Activated CD4-positive, alpha-beta T cell treated with anti-CD3 and anti-CD28 coated beads for 48 hours (primary cell): ENCODE measurements around the gene RABL2A.
"Not testable (repeated sequence)": the region's sequence is repeated elsewhere in the genome, so short reads cannot be mapped to it uniquely, and the experiment has no call there.

Experiments
- DNase-seq: peaks from one replicate; pipeline ENCODE4 v3.0.0-alpha.2; 2020

RABL2A gene

DNA sequence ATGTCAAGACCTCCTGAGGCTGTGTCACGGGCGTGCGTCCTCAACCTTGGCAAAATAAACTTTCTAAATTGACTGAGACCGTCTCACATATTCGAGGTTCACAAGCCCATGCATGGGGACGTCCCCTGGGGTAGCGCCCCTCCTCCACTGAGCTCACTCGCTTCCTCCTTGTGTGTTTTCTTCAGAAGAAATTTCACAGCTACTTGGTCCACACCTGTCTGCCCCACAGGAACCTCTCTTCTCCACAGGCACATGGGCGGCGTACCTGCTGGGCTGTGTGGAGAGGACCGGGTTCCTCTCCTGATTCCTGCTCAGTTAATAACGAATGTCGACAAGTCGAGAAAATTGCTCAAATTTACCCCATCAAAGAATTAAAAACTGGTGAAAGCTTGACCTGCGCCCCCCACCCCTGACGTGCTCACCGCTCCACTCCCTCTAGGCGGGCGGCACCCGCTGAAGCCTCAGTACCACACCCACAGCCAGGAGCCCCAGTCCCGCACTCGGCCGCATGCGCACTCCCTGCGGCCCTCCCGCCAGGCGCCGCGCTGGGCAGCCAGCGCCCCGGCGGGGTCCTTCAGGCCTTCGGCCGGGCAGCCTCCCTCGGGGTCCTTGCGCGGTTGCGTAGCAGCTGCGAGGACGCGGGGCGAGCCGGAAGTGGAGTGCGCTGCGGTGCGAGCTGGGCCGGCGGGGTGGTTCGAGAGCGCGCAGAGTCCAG is at the start of gene RABL2A:
TSS of gene RABL2A (plus strand) at position 651 of the 715 bp plus-strand sequence. CDS start 1,341 bp downstream, outside the sequence.
- DNase-seq, result peak; percentile 89

DNA sequence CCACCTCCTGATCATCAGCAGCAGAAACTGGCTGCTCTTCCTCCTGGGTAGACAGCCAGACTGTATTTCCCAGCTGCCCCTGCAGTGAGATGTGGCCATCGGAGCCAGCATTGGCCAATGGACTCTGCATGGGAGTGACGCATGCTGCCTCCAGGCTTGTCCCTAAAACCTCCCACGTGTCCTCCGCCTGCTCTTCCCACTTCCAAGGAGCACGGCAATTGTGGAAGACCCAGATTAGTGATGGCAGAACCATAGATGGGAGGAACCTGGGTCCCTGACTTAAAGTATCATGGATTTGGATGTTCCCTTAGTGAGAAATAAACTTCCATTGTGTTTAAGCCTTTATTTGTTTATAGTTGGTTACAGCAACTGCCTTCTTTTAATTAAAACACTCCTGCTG is 48.6 kb upstream of the RABL2A start:
- DNase-seq, result not testable (repeated sequence)

GRCh38 chr2:113582473-113582872 is 44.6 kb upstream of the RABL2A start:
- not testable (repeated sequence) for DNase-seq

DNA sequence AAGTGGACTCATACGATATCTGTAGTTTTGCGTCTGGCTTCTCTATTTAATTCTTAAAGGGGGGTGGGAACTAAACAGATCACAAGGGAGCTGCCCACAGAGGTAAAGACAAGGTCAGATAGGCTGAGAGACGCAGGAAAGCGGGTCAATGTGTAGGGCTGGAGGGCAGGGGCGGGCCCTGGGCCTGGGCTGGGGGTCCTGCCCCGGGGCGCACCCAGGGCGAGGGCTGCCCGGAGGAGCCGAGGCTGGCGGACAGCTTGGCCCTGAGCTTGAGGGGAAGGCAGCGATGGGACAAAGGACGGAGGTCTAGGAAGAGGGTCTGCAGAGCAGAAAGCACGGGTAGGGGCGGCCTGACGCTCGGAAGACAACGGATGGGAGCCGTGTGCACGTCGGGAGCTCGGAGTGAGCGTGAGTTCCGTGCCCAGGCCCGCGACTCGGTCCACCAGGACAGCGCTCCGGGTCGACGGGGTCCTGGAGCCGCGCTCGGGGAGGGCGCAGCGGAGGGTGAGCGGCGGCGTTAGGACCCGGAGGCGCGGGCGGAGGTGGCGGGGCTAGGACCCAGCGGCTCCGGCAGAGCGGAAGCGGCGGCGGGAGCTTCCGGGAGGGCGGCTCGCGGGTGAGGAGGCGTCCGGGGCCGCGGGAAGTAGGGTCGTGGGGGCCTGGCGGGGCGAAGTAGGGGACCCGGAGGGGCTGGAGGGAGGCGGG is 43.4 kb upstream of the RABL2A start:
- peak; percentile 87 for DNase-seq

DNA sequence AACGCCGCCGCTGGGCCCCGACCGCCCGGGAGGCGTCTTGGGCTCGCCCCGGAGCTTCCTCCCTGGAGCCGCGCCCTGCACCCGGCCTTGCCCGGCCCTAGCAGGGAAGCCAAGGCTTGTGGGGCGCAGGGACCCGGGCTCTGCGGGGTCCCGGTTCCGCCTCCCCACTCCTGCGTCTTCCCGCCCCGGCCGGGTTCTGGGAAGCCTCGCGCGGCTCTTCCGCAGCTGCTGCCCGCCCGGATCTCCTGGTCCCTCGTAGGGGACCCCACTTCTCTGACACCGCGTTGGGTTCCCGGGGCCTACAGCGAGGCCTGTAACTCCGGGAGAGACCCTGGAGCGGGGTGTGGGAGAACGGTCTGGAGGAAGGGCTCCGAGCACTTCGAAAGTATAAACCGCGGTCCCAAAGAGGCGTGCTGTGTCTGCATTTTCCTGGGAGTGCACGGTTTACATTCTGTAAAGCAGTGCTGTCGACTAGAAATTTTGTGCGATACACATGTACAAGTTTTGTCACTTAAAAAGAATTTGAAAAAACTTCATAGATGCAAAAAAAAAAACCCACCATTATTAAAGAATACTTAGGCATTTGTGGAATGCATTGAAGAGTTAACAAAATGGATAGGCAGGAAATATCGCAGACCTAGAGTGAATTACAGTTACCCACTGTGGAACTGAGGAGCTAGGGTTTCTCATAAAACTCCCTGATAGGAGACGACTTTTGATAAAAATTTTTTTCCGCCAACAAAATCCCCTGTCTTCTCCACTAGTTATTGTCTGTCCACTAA is 42.6 kb upstream of the RABL2A start:
- peak; percentile 35 for DNase-seq

DNA sequence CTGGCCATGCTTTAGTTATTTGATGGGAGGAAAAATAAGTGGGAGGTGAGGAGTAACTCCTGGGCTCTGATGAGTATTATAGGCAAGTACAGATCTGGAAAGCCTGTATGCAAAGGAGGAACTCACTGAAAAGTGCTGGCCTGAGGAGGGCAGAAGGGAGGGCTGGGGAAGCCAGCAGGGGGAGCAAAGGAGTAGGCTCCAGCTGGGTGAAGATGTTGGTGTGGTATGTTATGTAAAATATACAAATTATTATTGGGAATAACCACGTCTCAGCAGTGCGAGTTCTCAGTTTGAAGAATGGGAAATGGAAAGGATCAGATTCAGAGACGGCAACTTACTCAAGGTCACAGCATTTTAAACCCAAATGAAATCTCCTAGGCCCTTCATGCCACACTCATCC is 39.9 kb upstream of the RABL2A start:
- peak; percentile 75 for DNase-seq

DNA sequence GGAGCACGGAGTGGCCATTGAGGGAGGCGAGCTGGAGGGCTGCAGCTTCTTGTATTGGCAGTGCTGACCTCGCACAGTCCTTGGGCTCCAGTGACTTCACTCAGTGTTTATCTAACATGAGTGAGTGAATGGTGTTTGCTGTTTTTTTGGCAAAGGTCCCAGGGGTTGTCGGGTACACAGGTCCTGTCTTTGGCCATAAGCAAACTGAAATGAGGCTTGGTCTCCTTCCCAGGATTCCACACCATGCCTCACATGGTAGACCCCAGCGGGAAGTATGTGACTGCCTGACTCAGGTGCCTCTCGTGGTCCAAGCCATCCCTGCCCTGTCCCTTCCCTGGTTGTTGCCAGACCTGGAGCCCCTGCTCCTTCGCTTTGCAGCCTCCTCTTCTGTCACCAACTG is 37.5 kb upstream of the RABL2A start:
- DNase-seq, result not testable (repeated sequence)

- DNase-seq, result not testable (repeated sequence)
These were observed 35.1 kb upstream of the RABL2A start for GRCh38 chr2:113591926-113592325.

DNA sequence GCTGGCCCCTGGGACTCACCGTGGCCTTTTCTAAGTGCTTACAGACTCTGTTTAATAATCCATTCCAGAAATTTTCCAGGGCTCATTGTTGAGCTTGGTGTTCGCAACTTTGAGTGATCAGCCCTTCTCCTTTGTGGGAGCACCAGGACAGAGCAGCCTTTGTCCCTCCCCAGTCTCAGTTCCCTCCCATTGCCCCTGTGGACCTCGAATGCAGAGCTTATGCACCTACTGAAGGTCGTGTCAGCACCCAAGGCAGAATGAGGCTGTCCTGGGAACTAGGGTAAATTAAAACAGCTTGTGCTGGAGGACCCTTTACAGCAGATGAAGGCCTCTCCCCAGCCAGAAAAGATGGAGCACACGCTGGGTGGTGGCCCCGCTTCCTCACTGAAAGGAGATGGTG is 33.8 kb upstream of the RABL2A start:
- DNase-seq, result not testable (repeated sequence)

DNA sequence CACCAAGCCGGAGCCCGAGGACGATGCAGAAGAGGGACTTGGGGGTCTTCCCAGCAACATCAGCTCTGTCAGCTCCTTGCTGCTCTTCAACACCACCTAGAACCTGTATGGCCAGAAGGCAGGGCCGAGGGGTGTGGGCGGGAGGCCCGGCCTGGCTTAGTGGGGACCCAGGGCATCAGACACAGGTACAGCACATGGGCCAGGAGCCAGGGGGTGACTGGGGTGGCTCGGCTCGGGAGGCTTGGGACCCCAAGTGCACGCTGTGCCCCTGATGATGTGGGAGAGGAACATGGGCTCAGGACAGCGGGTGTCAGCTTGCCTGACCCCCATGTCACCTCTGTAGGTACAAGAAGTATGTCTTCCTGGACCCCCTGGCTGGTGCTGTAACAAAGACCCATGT is 31.3 kb upstream of the RABL2A start:
- DNase-seq, result not testable (repeated sequence)

GRCh38 chr2:113597164-113597563 is 29.9 kb upstream of the RABL2A start:
- not testable (repeated sequence) for DNase-seq

GRCh38 chr2:113597572-113597971 is 29.5 kb upstream of the RABL2A start:
- not testable (repeated sequence) for DNase-seq

- not testable (repeated sequence) for DNase-seq
These were observed 28.9 kb upstream of the RABL2A start for GRCh38 chr2:113598180-113598579.

- not testable (repeated sequence) for DNase-seq
These were observed 28.3 kb upstream of the RABL2A start for GRCh38 chr2:113598738-113599137.

- not testable (repeated sequence) for DNase-seq
These were observed 27.9 kb upstream of the RABL2A start for GRCh38 chr2:113599208-113599607.

GRCh38 chr2:113602040-113602769 is 24.9 kb upstream of the RABL2A start:
- peak; percentile 85 for DNase-seq

DNA sequence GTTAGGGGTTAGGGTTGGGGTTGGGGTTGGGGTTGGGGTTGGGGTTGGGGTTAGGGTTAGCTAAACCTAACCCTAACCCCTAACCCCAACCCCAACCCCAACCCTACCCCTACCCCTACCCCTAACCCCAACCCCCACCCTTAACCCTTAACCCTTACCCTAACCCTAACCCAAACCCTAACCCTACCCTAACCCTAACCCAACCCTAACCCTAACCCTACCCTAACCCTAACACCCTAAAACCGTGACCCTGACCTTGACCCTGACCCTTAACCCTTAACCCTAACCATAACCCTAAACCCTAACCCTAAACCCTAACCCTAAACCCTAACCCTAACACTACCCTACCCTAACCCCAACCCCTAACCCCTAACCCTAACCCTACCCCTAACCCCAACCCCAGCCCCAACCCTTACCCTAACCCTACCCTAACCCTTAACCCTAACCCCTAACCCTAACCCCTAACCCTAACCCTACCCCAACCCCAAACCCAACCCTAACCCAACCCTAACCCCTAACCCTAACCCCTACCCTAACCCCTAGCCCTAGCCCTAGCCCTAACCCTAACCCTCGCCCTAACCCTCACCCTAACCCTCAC is 24.1 kb upstream of the RABL2A start:
- DNase-seq, result no peak

DNA sequence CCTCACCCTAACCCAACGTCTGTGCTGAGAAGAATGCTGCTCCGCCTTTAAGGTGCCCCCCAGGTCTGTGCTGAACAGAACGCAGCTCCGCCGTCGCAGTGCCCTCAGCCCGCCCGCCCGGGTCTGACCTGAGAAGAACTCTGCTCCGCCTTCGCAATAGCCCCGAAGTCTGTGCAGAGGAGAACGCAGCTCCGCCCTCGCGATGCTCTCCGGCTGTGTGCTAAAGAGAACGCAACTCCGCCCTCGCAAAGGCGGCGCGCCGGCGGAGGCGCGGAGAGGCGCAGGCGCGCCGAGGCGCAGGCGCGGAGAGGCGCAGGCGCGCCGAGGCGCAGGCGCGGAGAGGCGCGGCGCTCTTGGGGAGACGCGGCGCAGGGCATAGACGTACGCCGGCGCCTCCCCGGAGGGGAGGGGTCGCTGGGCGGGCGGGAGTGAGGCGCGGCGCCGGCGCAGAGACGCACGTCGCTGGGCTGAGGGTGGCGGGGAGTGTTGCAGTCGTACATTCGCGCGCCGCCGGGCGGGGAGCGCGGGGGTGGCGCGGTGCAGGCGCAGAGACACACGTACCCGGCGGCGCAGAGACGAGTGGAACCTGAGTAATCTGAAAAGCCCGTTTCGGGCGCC is 23.5 kb upstream of the RABL2A start:
- peak; percentile 90 for DNase-seq

- peak; percentile 95 for DNase-seq
These were observed 23.0 kb upstream of the RABL2A start for GRCh38 chr2:113604085-113604477.

DNA sequence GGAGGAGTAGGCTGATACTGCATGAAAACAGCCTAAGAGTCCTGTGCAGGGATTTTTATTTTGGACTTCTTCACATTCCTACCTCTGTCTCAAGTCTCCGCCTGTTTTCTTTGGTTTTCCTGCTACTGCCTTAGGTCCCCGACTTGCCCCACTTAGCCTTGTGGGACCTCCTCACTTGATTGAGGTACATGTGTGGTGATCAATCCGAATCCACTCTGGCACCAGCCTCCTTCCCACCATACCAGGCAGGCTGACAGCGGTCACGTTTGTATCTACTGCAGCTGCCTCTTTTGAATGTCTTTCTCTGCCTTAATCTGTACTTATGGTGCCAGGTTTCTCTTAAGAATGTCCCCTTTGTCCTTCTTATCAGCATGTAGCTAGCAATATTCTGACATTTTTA is 22.4 kb upstream of the RABL2A start:
- not testable (repeated sequence) for DNase-seq

- not testable (repeated sequence) for DNase-seq
These were observed 21.0 kb upstream of the RABL2A start for GRCh38 chr2:113606036-113606435.

DNA sequence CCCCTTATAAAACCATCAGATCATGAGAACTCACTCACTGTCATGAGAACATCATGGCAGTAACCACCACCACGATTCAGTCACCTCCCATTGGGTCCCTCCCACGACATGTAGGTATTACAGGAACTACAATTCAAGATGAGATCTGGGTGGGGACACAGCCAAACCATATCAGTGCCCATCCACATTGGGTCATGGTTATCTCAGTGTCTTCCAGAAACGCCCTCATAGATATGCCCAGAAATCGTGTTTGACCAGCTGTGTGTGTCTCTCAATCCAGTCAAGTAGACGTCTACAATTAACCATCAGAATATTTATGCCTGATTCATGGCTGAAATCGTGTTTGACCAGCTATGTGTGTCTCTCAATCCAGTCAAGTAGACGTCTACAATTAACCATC is 17.2 kb upstream of the RABL2A start:
- not testable (repeated sequence) for DNase-seq
